SW 1271 (cell line): Measurements from ENCODE around the gene PEA15.

Experiments
- DNase-seq, 2 experiments: peaks; one replicate each; lab custom pipeline; 2025; lab: John Stamatoyannopoulos, UW

Gene PEA15

DNA sequence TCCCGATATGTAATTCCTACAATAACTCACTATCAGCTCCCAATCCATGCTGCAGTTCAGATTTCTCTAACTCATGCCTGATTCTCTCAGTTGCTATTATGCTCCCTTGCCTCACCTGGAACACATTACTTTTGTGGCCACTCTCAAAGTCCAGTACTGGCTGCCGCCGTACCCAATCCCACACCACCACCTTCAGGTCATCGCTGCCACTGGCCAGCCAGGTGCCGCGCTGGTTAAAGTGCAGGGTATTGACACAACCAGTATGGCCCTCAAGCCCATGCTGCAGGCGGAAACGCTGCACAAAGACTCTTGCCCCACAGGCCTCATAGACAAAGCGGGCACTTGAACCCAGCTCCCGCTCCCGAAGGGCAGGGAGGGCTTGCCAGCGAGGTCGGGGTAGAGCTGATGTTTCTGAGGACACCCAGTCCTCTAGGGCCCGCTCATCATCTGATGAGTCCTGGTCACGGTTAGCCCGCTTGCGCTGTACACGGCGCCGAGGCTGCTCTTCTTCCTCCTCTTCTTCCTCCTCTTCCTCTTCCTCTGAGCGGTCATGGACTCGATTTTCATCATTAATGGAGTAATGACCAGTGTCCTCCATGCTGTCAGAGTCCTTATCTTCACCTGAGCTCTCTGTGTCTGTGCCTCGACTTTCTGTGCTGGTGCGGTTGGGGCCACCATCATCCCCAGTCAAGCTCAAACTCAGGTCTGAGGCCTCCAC, 34.6 kb downstream of the PEA15 start:
- DNase-seq = no peak

DNA sequence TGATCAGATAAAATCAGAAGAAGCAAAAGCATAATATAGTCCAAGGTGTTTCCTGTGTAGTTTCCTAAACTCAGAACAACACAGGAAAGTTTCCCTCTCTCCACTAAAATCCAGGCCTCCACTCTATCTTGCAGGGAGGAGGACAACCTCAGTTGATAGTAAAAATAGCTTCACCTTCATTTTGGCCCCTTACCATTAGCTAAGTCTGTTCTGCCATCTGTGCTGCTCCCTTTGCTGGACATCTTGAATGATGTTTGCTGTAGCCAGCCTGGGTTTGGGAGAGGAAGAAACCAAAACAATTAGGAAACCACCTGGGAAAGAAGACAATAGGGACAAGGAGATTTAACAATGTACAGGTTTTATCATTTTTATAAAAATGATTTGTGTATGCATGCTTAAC, 38.6 kb downstream of the PEA15 start:
- no peak for DNase-seq

- DNase-seq = no peak
These were observed 39.0 kb downstream of the PEA15 start for GRCh38 chr1:160244209-160244608.

DNA sequence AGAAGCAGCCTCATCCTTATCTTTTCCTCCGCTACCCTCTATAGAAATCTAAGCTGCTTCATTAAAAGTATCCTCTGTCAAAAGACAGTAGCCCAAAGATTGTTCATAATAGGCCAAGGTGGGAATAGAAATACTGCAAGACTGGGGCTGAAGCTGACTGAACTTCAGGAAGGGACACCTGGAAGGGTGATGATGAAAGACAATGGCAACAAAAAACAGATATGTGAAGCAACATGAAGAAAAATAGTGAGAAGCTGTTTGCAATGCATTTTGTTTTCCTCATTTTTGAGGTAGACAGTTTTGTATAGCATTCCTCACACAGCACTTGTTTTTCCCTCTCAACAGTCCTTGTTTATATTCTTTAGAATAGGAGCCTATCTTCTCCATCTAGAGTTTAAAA, 40.2 kb downstream of the PEA15 start:
- no peak for DNase-seq

DNA sequence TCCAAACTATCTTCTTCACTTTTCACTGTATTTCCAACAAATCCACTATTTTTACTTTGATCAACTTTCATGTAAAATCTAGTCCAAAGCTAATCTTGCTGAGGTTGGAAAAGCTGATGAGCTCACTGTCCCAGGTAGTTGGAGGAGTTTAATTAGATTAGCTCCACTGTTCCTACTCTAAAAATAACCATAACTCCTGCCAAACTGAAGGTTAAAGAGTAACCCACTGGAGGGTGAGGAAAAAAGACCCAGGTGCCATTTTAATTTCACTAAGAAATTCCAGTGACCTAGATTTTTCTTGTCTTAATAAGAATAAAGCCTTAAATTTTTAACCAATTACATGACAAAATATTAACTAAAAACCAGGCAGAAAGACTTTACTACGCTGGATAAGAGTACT, 41.9 kb downstream of the PEA15 start:
- no peak for DNase-seq

DNA sequence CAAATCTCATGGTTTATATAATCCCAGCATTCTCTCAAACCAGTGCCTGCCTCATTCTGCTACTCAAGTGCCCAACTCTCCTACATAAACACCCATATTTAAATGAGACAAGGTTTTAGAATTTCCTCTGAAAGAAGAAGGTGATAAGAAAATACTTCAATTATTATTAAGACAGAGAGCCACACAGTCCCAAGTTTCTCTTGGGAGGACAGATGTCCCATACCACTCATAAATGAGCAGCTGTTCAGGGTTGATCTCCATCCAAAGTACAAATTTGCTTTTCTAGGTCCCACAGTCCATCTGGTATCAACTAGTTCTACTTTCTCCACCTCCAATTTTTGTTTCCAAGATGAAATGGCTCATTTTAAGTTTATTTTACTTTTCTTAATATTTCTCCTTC, 45.8 kb downstream of the PEA15 start:
- no peak for DNase-seq

DNA sequence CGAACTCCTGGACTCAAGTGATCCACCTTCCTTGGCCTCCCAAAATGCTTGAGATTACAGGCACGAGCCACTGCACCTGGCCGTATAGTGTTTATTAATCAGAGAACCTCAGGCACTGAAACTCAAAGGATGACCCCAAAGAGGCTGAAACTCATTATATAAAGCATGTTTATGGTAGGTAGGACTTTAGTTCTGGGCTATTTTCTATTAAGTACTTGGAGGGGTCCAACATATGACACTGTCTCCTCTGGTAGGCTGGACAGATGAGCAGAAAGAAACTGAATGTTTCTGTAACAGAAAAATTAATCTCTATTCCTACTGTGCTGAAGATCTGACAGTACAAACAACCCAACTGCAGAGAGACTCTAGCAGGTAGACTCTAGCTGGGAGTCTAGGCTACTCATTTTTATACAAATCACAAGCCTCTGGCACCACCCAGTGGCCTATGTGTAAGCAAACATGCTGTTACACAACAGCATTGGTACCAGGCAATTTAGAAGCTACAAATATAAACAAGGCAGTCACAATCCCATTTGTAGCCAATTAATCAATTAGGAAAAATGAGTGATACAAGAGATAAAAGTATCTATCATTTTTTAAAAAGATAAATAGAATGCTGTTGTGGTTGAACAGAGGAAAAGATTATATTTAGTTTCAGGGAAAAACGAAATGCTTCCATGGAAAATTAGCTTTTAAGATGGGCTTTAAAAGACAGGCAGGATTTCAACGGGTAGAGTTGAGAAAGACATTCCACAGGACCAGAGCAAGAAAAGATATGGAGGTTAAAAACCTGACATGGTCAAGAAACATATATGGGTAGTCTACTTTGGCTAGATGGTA, 46.7 kb downstream of the PEA15 start:
- DNase-seq = peak; percentile 14 to 32

GRCh38 chr1:160255781-160256300, 50.7 kb downstream of the PEA15 start:
- DNase-seq = no peak

DNA sequence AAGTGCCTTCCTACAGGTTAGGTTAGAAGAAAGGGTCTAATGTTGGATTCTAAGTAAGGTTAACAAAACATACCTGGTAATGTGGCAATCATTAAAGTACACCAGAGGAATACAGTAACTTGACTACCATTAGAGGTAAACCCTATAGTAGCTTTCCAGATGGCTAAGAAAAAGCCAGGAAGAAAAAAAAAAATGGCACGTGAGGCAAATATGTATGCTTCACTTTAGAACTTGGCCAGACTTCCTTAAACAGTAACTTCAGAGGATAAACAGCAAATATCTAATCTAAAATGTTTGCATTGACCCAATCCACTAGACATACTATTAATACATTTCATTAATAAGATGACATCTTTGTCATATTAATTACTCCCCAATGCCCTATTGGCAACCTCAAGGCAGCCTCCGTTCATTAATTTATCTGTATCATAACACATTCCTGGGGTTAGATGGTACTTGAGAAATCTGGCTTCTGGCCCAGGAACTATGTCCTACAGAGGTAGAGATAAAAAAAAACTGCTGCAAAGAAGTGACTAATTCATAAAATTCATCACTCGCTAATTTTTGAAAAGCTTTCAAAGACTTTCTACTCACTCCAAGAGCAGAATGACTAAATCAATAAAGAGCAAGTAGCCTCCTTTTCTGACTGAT, 51.3 kb downstream of the PEA15 start:
- DNase-seq = no peak

GRCh38 chr1:160257411-160258015, 52.3 kb downstream of the PEA15 start:
- DNase-seq = no peak

GRCh38 chr1:160258177-160258798, 53.1 kb downstream of the PEA15 start:
- DNase-seq = no peak

DNA sequence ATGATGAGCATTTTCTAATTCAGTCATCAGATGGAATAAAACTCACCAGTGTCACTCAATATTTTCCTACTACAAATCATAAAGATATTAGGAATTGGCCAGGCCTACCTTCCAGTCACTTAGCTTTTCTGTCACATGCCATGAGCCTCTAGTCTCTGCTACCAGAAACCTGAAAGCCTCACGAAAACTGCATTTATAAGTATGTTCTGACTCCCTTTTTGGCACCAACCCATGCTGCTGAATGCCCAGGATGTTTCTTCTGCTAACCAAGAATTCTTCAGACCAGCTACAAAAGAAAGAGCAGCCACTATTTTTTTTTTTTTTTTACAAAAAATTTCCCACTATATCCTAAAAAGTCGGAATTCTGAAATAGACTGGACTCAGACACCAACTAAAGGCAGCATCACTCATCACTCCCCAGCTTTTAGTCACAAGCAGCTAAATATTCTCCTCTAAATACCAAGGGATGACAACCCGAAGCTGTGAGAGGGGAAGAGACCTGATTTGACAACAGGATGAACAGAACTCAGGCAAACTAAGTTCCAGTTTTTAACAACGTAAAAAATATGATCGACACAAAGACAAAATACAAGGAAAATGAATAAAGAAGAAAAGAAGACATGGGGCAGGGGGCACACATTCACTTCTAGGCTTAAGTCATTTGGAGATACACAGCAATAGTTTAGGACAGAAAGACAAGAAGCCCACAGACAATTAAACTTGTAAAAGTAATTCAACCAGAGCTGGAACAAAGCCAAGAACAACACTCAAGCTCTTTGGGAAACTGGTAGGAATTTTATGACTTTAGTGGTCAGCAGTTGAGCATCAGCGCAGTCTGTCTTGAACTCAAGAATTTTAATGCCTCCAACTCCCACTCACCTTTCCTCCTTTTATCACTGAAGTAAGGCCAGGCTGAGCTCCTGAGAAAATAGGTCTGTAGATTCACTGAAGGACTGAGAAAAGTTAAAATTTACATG, 55.5 kb downstream of the PEA15 start:
- DNase-seq = no peak

DNA sequence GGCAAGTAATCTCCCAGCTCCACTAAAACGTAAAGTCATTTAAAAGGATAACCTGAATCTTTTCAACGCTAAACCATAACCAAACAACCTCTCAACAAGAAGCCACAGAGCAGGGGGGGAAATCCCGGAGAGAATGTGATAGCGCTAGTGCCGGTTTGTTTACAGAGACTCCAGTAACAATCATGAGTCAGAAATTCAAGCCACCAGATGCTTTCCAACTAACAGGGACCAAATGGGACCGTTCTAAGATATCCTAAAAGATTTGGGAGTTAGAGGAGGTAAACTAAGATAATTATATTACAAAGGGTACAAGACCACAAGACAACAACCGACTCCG, 56.3 kb downstream of the PEA15 start:
- peak; percentile 9 to 75 for DNase-seq

- peak; percentile 72 to 91 for DNase-seq
These were observed 57.0 kb downstream of the PEA15 start, which contains the start of gene DCAF8 for GRCh38 chr1:160261893-160262794. DCAF8 (minus strand) TSS chr1:160262549; CDS start chr1:160244008, 18,541 bp downstream.

DNA sequence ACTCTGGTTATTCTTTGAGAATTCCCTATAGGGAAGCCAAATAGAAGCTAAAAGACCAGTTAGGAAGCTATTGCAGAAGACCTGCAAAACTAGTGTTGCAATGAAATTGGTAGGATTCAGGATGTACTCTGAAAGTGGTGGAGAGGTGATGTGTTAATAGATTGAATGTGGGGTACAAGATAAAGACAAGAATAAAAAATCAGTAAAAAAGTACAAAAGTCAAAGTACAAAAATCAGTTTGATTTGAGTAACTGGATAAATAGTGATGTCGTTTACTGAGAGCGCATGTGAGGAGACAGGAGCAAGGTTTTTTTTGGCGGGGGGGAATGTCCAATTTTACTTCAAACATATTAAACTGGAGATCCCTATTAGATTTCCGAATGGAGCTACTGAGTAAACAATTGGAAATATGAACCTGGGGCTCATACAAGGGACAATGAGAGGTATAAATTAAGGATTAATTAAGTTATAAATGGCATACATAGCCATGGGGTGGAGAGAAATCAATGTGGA, 59.7 kb downstream of the PEA15 start:
- DNase-seq = no peak
